H1 (cell line): ENCODE data around the gene SNRPD3. TPM values are rescaled to one million over a fixed set of nuclear protein-coding genes. Genes with fewer than 3 reads are reported as not detected.

ENCODE experiments used
- CBX5 ChIP-seq: fragments of 300-800, 300-1000 bp; sonication (generic); IDR thresholded peaks from 2 replicates; pipeline ENCODE4 v1.7.1; 2016; ENCODE audit warnings: antibody characterized with exemption, low read length, low read depth
- CHD2 ChIP-seq: IDR thresholded peaks from 2 replicates; pipeline ENCODE4 v1.6.1; 2012; ENCODE audit warnings: low read length, improper control_type of control experiment
- EGR1 ChIP-seq: IDR thresholded peaks from 2 replicates; pipeline ENCODE4 v1.6.1; 2011; ENCODE audit warnings: low read depth, low read length, borderline replicate concordance
- EP300 ChIP-seq, 2 experiments: IDR thresholded peaks; 1 replicate in 1 of 2; 2 replicates in 1 of 2; pipeline ENCODE4 v1.6.1; 2011 to 2012; ENCODE audit warnings: low read depth in 2 of 2, low read length in 2 of 2, mild to moderate bottlenecking in 2 of 2, borderline replicate concordance in 1 of 2, inconsistent platforms in 1 of 2, moderate library complexity in 1 of 2
- HDAC2 ChIP-seq, 2 experiments: fragments of 300-600 bp in 1 of 2; sonication (generic) in 1 of 2; IDR thresholded peaks; 2 replicates each; pipeline ENCODE4 v1.6.1; 2011 to 2012; ENCODE audit warnings: low read depth in 2 of 2, low read length in 2 of 2, mild to moderate bottlenecking in 2 of 2, moderate library complexity in 2 of 2, borderline replicate concordance in 1 of 2, inconsistent platforms in 1 of 2
- RBBP5 ChIP-seq: IDR thresholded peaks from 2 replicates; pipeline ENCODE4 v1.7.1; 2012; ENCODE audit warnings: low read depth, mild to moderate bottlenecking, inconsistent platforms, low read length, moderate library complexity, borderline replicate concordance
- SP4 ChIP-seq: IDR thresholded peaks from 2 replicates; pipeline ENCODE4 v1.6.1; 2012; ENCODE audit warnings: low read length, inconsistent platforms
- SRF ChIP-seq: IDR thresholded peaks from 2 replicates; pipeline ENCODE4 v1.6.1; 2011; ENCODE audit warnings: mild to moderate bottlenecking, low read depth, low read length, moderate library complexity
- TBP ChIP-seq: IDR thresholded peaks from 2 replicates; pipeline ENCODE4 v1.6.1; 2011; ENCODE audit warnings: low read depth, low read length, improper control_type of control experiment
- YY1 ChIP-seq: IDR thresholded peaks from 2 replicates; pipeline ENCODE4 v1.6.1; 2011; ENCODE audit warnings: low read depth, mild to moderate bottlenecking, low read length
- polyA plus RNA-seq, 7 experiments: library from polyadenylated mRNA; depleted of rRNA in 3 of 7; stranded (reverse) in 5 of 7; unstranded in 2 of 7; fragments of >200 nt in 5 of 7; fragments of 200-250 nt in 2 of 7; gene quantifications; 1 replicate in 5 of 7; 2 replicates in 1 of 7; 4 replicates in 1 of 7; pipeline versions ENCODE4 v1.2.1 to v1.2.3, GENCODE V29; 2011 to 2013; ENCODE audit warnings: missing spikeins in 2 of 7, mixed read lengths in 2 of 7
- total RNA-seq: library from RNA; stranded (reverse); fragmentation: NEBNext Ultra II Directional; extraction: Animal tissue kit (Norgen Biotek cat#: 25700); gene quantifications from 2 replicates; pipeline ENCODE4 v1.2.1, GENCODE V29; 2021
- TF ChIP-seq, protein P1 (sequence below): fragments of 300-600 bp; sonication (generic); IDR thresholded peaks from 2 replicates; pipeline ENCODE4 v1.7.1; 2012; ENCODE audit warnings: low read length, moderate library complexity, mild to moderate bottlenecking, inconsistent platforms; ENCODE audit not compliant: insufficient replicate concordance

Gene SNRPD3
- total and polyA plus RNA-seq, 2 of the 8 experiments (the other 6 are each of a cell fraction or from before 2014, with no cell fraction given) = 200 to 455 TPM

DNA sequence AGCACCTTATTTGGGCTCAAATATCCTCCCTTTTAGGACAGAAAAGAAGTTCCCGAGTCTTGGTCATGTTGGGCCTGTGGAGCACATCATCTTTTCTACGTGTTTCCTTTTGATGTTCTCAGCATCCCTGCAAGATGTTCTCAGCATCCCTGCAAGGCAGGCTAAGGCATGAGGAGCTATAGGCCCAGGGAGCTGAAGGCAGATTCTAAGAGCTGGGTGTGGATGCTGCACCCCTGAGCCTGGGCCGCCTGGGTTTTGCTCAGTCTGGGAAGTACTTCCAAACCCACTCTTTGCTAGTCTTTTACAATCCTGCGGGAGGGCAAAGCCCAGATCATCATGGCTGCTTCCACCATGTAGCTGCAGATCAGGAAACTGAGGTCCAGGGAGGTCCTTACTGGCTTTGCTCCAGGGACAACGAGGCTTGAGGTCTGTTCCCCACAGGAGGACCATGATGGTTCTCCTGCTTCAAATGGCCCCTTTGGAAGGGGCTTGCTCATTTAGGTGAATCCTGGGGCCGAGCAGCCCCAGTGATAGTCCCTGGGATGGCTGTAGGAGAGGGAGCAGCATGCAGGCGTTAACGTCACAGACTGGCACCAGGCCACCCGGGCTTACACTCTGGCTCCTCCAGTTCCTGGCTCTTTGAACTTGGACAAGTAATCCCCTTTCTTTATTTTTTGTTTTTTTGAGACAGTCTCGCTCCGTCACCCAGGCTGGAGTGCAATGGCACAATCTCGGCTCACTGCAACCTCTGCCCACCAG is 26.4 kb downstream of the SNRPD3 start (continued):
- TF ChIP-seq, protein P1, sequence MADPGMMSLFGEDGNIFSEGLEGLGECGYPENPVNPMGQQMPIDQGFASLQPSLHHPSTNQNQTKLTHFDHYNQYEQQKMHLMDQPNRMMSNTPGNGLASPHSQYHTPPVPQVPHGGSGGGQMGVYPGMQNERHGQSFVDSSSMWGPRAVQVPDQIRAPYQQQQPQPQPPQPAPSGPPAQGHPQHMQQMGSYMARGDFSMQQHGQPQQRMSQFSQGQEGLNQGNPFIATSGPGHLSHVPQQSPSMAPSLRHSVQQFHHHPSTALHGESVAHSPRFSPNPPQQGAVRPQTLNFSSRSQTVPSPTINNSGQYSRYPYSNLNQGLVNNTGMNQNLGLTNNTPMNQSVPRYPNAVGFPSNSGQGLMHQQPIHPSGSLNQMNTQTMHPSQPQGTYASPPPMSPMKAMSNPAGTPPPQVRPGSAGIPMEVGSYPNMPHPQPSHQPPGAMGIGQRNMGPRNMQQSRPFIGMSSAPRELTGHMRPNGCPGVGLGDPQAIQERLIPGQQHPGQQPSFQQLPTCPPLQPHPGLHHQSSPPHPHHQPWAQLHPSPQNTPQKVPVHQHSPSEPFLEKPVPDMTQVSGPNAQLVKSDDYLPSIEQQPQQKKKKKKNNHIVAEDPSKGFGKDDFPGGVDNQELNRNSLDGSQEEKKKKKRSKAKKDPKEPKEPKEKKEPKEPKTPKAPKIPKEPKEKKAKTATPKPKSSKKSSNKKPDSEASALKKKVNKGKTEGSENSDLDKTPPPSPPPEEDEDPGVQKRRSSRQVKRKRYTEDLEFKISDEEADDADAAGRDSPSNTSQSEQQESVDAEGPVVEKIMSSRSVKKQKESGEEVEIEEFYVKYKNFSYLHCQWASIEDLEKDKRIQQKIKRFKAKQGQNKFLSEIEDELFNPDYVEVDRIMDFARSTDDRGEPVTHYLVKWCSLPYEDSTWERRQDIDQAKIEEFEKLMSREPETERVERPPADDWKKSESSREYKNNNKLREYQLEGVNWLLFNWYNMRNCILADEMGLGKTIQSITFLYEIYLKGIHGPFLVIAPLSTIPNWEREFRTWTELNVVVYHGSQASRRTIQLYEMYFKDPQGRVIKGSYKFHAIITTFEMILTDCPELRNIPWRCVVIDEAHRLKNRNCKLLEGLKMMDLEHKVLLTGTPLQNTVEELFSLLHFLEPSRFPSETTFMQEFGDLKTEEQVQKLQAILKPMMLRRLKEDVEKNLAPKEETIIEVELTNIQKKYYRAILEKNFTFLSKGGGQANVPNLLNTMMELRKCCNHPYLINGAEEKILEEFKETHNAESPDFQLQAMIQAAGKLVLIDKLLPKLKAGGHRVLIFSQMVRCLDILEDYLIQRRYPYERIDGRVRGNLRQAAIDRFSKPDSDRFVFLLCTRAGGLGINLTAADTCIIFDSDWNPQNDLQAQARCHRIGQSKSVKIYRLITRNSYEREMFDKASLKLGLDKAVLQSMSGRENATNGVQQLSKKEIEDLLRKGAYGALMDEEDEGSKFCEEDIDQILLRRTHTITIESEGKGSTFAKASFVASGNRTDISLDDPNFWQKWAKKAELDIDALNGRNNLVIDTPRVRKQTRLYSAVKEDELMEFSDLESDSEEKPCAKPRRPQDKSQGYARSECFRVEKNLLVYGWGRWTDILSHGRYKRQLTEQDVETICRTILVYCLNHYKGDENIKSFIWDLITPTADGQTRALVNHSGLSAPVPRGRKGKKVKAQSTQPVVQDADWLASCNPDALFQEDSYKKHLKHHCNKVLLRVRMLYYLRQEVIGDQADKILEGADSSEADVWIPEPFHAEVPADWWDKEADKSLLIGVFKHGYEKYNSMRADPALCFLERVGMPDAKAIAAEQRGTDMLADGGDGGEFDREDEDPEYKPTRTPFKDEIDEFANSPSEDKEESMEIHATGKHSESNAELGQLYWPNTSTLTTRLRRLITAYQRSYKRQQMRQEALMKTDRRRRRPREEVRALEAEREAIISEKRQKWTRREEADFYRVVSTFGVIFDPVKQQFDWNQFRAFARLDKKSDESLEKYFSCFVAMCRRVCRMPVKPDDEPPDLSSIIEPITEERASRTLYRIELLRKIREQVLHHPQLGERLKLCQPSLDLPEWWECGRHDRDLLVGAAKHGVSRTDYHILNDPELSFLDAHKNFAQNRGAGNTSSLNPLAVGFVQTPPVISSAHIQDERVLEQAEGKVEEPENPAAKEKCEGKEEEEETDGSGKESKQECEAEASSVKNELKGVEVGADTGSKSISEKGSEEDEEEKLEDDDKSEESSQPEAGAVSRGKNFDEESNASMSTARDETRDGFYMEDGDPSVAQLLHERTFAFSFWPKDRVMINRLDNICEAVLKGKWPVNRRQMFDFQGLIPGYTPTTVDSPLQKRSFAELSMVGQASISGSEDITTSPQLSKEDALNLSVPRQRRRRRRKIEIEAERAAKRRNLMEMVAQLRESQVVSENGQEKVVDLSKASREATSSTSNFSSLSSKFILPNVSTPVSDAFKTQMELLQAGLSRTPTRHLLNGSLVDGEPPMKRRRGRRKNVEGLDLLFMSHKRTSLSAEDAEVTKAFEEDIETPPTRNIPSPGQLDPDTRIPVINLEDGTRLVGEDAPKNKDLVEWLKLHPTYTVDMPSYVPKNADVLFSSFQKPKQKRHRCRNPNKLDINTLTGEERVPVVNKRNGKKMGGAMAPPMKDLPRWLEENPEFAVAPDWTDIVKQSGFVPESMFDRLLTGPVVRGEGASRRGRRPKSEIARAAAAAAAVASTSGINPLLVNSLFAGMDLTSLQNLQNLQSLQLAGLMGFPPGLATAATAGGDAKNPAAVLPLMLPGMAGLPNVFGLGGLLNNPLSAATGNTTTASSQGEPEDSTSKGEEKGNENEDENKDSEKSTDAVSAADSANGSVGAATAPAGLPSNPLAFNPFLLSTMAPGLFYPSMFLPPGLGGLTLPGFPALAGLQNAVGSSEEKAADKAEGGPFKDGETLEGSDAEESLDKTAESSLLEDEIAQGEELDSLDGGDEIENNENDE = no peak
- TF ChIP-seq SRF = no peak
- TF ChIP-seq HDAC2 (IDR thresholded peaks at IDR 0.05; ENCODE audit: borderline replicate concordance in 1 of 2, low read depth in 2 of 2, low read length in 2 of 2) = no peak
- TF ChIP-seq TBP = no peak
- no peak for TF ChIP-seq EP300 (IDR thresholded peaks at IDR 0.05; ENCODE audit: borderline replicate concordance in 1 of 2, low read depth in 2 of 2, low read length in 2 of 2)
- no peak for TF ChIP-seq YY1
- TF ChIP-seq SP4 = no peak
- no peak for TF ChIP-seq CHD2
- no peak for TF ChIP-seq EGR1
- no peak for TF ChIP-seq RBBP5
- TF ChIP-seq CBX5 = no peak
